Measurements from ENCODE around the gene DENND2C. TPM values are rescaled to one million over a fixed set of nuclear protein-coding genes. Genes with fewer than 3 reads are reported as not detected.

The DENND2C gene
- total RNA-seq, 2 experiments from 2014 or later = 0.31 to 0.47 TPM

- Mint-ChIP-seq H3K36me3 (ENCODE audit: low read depth) (no peaks in the 10 kb centered on the region), H3K27ac (no peak overlapping the region), H3K4me3 (no peak overlapping the region), H3K4me1 (ENCODE audit: low read depth) (peaks cover 4% of the 10 kb centered on the region), H3K9me3 (no peaks in the 10 kb centered on the region), H3K27me3 (ENCODE audit: low read depth) (peaks cover 1% of the 10 kb centered on the region)
- intact Hi-C loops (cut with micrococcal nuclease) = loop anchor here (2.0 to 10.0 kb wide), 3 partner anchors 160 to 694 kb away; partner anchors contain the start of genes OLFML3 and TRIM33
- no peak for DNase-seq
- CTCF ChIA-PET = interaction anchor here (0.6 to 4.4 kb wide), 7 partner anchors 9 to 324 kb away, joined by 3 to 31 read pairs (median 3); no protein-coding TSS in a partner anchor
Observed at GRCh38 chr1:114671011-114671938, 1.4 kb upstream of the DENND2C start.

GRCh38 chr1:114670083-114671010, 498 bp upstream of the DENND2C start:
- no peak overlapping the region for H3K27ac Mint-ChIP-seq
- H3K4me1 Mint-ChIP-seq (ENCODE audit: low read depth) = peaks cover 4% of the 10 kb centered on the region
- intact Hi-C loops (cut with micrococcal nuclease) = loop anchor here (1.0 to 10.0 kb wide), 8 partner anchors 46 to 693 kb away; partner anchors contain the start of genes BCAS2, CSDE1, NRAS and OLFML3
- H3K27me3 Mint-ChIP-seq (ENCODE audit: low read depth) = peaks cover 1% of the 10 kb centered on the region
- peak overlapping the region; percentile 87 for H3K4me3 Mint-ChIP-seq
- H3K36me3 Mint-ChIP-seq (ENCODE audit: low read depth) = no peaks in the 10 kb centered on the region
- DNase-seq = peak; percentile 87
- CTCF ChIA-PET = interaction anchor here (0.6 to 4.4 kb wide), 3 partner anchors 10 to 323 kb away, joined by 3 to 31 read pairs (median 5); no protein-coding TSS in a partner anchor
- no peaks in the 10 kb centered on the region for H3K9me3 Mint-ChIP-seq

GRCh38 chr1:114668784-114669561, 876 bp downstream of the DENND2C start:
- peak; percentile 5 for DNase-seq
- peaks cover 4% of the 10 kb centered on the region for H3K4me1 Mint-ChIP-seq (ENCODE audit: low read depth)
- no peaks in the 10 kb centered on the region for H3K9me3 Mint-ChIP-seq
- H3K4me3 Mint-ChIP-seq = peak overlapping the region; percentile 87
- CTCF ChIA-PET = interaction anchor here (0.8 to 4.4 kb wide), 3 partner anchors 11 to 322 kb away, joined by 3 to 31 read pairs (median 5); no protein-coding TSS in a partner anchor
- H3K27me3 Mint-ChIP-seq (ENCODE audit: low read depth) = peaks cover 1% of the 10 kb centered on the region
- H3K36me3 Mint-ChIP-seq (ENCODE audit: low read depth) = no peaks in the 10 kb centered on the region
- intact Hi-C loops (cut with micrococcal nuclease) = no loop called here
- H3K27ac Mint-ChIP-seq = no peak overlapping the region

GRCh38 chr1:114668373-114668772, 1.5 kb downstream of the DENND2C start:
- Mint-ChIP-seq H3K4me3 (no peak overlapping the region), H3K27ac (no peak overlapping the region), H3K4me1 (ENCODE audit: low read depth) (peaks cover 4% of the 10 kb centered on the region), H3K9me3 (no peaks in the 10 kb centered on the region), H3K36me3 (ENCODE audit: low read depth) (no peaks in the 10 kb centered on the region), H3K27me3 (ENCODE audit: low read depth) (peaks cover 1% of the 10 kb centered on the region)
- DNase-seq = no peak
- intact Hi-C loops (cut with micrococcal nuclease) = no loop called here
- CTCF ChIA-PET = interaction anchor here (1.7 to 4.4 kb wide), 3 partner anchors 12 to 321 kb away, joined by 3 to 31 read pairs (median 5); no protein-coding TSS in a partner anchor

GRCh38 chr1:114666954-114667353, 2.9 kb downstream of the DENND2C start:
- H3K27ac Mint-ChIP-seq = no peak overlapping the region
- no peak for DNase-seq
- no peak overlapping the region for H3K4me3 Mint-ChIP-seq
- H3K36me3 Mint-ChIP-seq (ENCODE audit: low read depth) = no peaks in the 10 kb centered on the region
- H3K9me3 Mint-ChIP-seq = no peaks in the 10 kb centered on the region
- CTCF ChIA-PET = interaction anchor here (0.6 to 1.7 kb wide), 2 partner anchors 320 to 449 kb away, joined by 3 to 4 read pairs; no protein-coding TSS in a partner anchor
- peaks cover 4% of the 10 kb centered on the region for H3K4me1 Mint-ChIP-seq (ENCODE audit: low read depth)
- H3K27me3 Mint-ChIP-seq (ENCODE audit: low read depth) = peaks cover 1% of the 10 kb centered on the region
- intact Hi-C loops (cut with micrococcal nuclease) = no loop called here

- CTCF ChIA-PET = interaction anchor here (0.8 kb wide), 1 partner anchor 313 kb away, joined by 3 read pairs; no protein-coding TSS in a partner anchor
- H3K27me3 Mint-ChIP-seq (ENCODE audit: low read depth) = peaks cover 10% of the 10 kb centered on the region
- intact Hi-C loops (cut with micrococcal nuclease) = no loop called here
- H3K36me3 Mint-ChIP-seq (ENCODE audit: low read depth) = no peaks in the 10 kb centered on the region
- no peak overlapping the region for H3K4me3 Mint-ChIP-seq
- H3K27ac Mint-ChIP-seq = no peak overlapping the region
- no peaks in the 10 kb centered on the region for H3K9me3 Mint-ChIP-seq
- no peak for DNase-seq
- H3K4me1 Mint-ChIP-seq (ENCODE audit: low read depth) = no peaks in the 10 kb centered on the region
Observed at GRCh38 chr1:114660238-114660637, 9.6 kb downstream of the DENND2C start.

- H3K27ac Mint-ChIP-seq = no peak overlapping the region
Observed at GRCh38 chr1:114651893-114652292, 18.0 kb downstream of the DENND2C start.

GRCh38 chr1:114648503-114648902, 21.3 kb downstream of the DENND2C start:
- CTCF ChIA-PET = interaction anchor here (0.7 kb wide), 1 partner anchor 1560 kb away, joined by 3 read pairs; no protein-coding TSS in a partner anchor

More at GRCh38 chr1:114651893-114652292, 18.0 kb downstream of the DENND2C start:
- CTCF ChIA-PET = interaction anchor here (1.1 kb wide), 1 partner anchor 23 kb away, joined by 3 read pairs; no protein-coding TSS in a partner anchor
- Mint-ChIP-seq H3K36me3 (ENCODE audit: low read depth) (no peaks in the 10 kb centered on the region), H3K4me3 (no peak overlapping the region), H3K4me1 (ENCODE audit: low read depth) (no peaks in the 10 kb centered on the region), H3K9me3 (no peaks in the 10 kb centered on the region), H3K27me3 (ENCODE audit: low read depth) (no peaks in the 10 kb centered on the region)
- intact Hi-C loops (cut with micrococcal nuclease) = no loop called here
- no peak for DNase-seq

GRCh38 chr1:114641377-114641776, 28.5 kb downstream of the DENND2C start:
- H3K4me1 Mint-ChIP-seq (ENCODE audit: low read depth) = no peaks in the 10 kb centered on the region
- CTCF ChIA-PET = interaction anchor here (0.7 kb wide), 1 partner anchor 369 kb away, joined by 3 read pairs; no protein-coding TSS in a partner anchor
- no peak overlapping the region for H3K27ac Mint-ChIP-seq
- intact Hi-C loops (cut with micrococcal nuclease) = no loop called here
- no peaks in the 10 kb centered on the region for H3K36me3 Mint-ChIP-seq (ENCODE audit: low read depth)
- H3K4me3 Mint-ChIP-seq = no peak overlapping the region
- no peaks in the 10 kb centered on the region for H3K9me3 Mint-ChIP-seq
- no peak for DNase-seq
- no peaks in the 10 kb centered on the region for H3K27me3 Mint-ChIP-seq (ENCODE audit: low read depth)

More at GRCh38 chr1:114648503-114648902, 21.3 kb downstream of the DENND2C start:
- Mint-ChIP-seq H3K9me3 (no peaks in the 10 kb centered on the region), H3K4me3 (no peak overlapping the region), H3K36me3 (ENCODE audit: low read depth) (no peaks in the 10 kb centered on the region), H3K27me3 (ENCODE audit: low read depth) (no peaks in the 10 kb centered on the region), H3K4me1 (ENCODE audit: low read depth) (no peaks in the 10 kb centered on the region), H3K27ac (no peak overlapping the region)
- no peak for DNase-seq
- intact Hi-C loops (cut with micrococcal nuclease) = no loop called here

- no peaks in the 10 kb centered on the region for H3K36me3 Mint-ChIP-seq (ENCODE audit: low read depth)
- intact Hi-C loops (cut with micrococcal nuclease) = no loop called here
Observed at GRCh38 chr1:114638910-114639309, 30.9 kb downstream of the DENND2C start.

GRCh38 chr1:114632427-114632826, 37.4 kb downstream of the DENND2C start:
- Mint-ChIP-seq H3K36me3 (ENCODE audit: low read depth) (no peaks in the 10 kb centered on the region), H3K27ac (no peak overlapping the region), H3K9me3 (no peaks in the 10 kb centered on the region), H3K27me3 (ENCODE audit: low read depth) (peaks cover 10% of the 10 kb centered on the region), H3K4me3 (no peak overlapping the region), H3K4me1 (ENCODE audit: low read depth) (no peaks in the 10 kb centered on the region)
- CTCF ChIA-PET = no interaction called here
- intact Hi-C loops (cut with micrococcal nuclease) = no loop called here
- no peak for DNase-seq

More at GRCh38 chr1:114638910-114639309, 30.9 kb downstream of the DENND2C start:
- DNase-seq = no peak
- CTCF ChIA-PET = interaction anchor here (0.7 kb wide), 2 partner anchors 35 to 100 kb away, joined by 3 read pairs; no protein-coding TSS in a partner anchor
- Mint-ChIP-seq H3K4me3 (no peak overlapping the region), H3K9me3 (no peaks in the 10 kb centered on the region), H3K4me1 (ENCODE audit: low read depth) (no peaks in the 10 kb centered on the region), H3K27ac (no peak overlapping the region), H3K27me3 (ENCODE audit: low read depth) (no peaks in the 10 kb centered on the region)
